ENCODE measurements around the gene ABCG8. TPM values are rescaled to one million over a fixed set of nuclear protein-coding genes. Genes with fewer than 3 reads are reported as not detected.

Gene ABCG8
- total RNA-seq, 4 donors from 2014 or later = not detected

- Histone ChIP-seq H3K4me3 (no peak overlapping the region), H3K27ac (no peak overlapping the region), H3K4me1 (no peaks in the 10 kb centered on the region), H3K36me3 (no peaks in the 10 kb centered on the region), H3K9me3 (no peaks in the 10 kb centered on the region), H3K27me3 (no peaks in the 10 kb centered on the region)
- no peak for TF ChIP-seq POLR2AphosphoS5 (IDR thresholded peaks at IDR 0.05)
- TF ChIP-seq CTCF (IDR thresholded peaks at IDR 0.05) = no peak
- TF ChIP-seq EP300 (IDR thresholded peaks at IDR 0.05) = no peak
- TF ChIP-seq POLR2A (IDR thresholded peaks at IDR 0.05) = no peak
- no peak for DNase-seq (ENCODE audit: low spot score in 2 of 2)
- 93% methylated on average over 14 of the region's 14 CpGs for WGBS
Observed at GRCh38 chr2:43841949-43842865, 3.4 kb downstream of the ABCG8 start.

- DNase-seq (ENCODE audit: low spot score in 2 of 2) = no peak
- H3K4me3 ChIP-seq = no peak overlapping the region
- 88% methylated on average over 9 of the region's 9 CpGs for WGBS
- H3K4me1 ChIP-seq = no peaks in the 10 kb centered on the region
- no peaks in the 10 kb centered on the region for H3K36me3 ChIP-seq
- no peak for TF ChIP-seq EP300 (IDR thresholded peaks at IDR 0.05)
- no peak for TF ChIP-seq CTCF (IDR thresholded peaks at IDR 0.05)
- no peak for TF ChIP-seq POLR2AphosphoS5 (IDR thresholded peaks at IDR 0.05)
- no peak for TF ChIP-seq POLR2A (IDR thresholded peaks at IDR 0.05)
- no peaks in the 10 kb centered on the region for H3K9me3 ChIP-seq
- H3K27me3 ChIP-seq = no peaks in the 10 kb centered on the region
- H3K27ac ChIP-seq = no peak overlapping the region
Observed at GRCh38 chr2:43842866-43843226, 4.1 kb downstream of the ABCG8 start.

- no peaks in the 10 kb centered on the region for H3K27me3 ChIP-seq
- TF ChIP-seq EP300 (IDR thresholded peaks at IDR 0.05) = no peak
- no peak for TF ChIP-seq POLR2AphosphoS5 (IDR thresholded peaks at IDR 0.05)
- no peak for TF ChIP-seq POLR2A (IDR thresholded peaks at IDR 0.05)
- TF ChIP-seq CTCF (IDR thresholded peaks at IDR 0.05) = no peak
- no peak overlapping the region for H3K4me3 ChIP-seq
- no peaks in the 10 kb centered on the region for H3K9me3 ChIP-seq
- 78% methylated on average over 1 of the region's 1 CpG for WGBS
- H3K27ac ChIP-seq = no peak overlapping the region
- H3K4me1 ChIP-seq = no peaks in the 10 kb centered on the region
- DNase-seq (ENCODE audit: low spot score in 2 of 2) = no peak
- no peaks in the 10 kb centered on the region for H3K36me3 ChIP-seq
Observed at GRCh38 chr2:43845181-43845580, 6.4 kb downstream of the ABCG8 start.

- Histone ChIP-seq H3K27me3 (no peaks in the 10 kb centered on the region), H3K9me3 (no peaks in the 10 kb centered on the region), H3K4me1 (no peaks in the 10 kb centered on the region), H3K36me3 (no peaks in the 10 kb centered on the region), H3K4me3 (no peak overlapping the region), H3K27ac (no peak overlapping the region)
- DNase-seq (ENCODE audit: low spot score in 2 of 2) = no peak
- no peak for TF ChIP-seq CTCF (IDR thresholded peaks at IDR 0.05)
- TF ChIP-seq EP300 (IDR thresholded peaks at IDR 0.05) = no peak
- no peak for TF ChIP-seq POLR2AphosphoS5 (IDR thresholded peaks at IDR 0.05)
- no peak for TF ChIP-seq POLR2A (IDR thresholded peaks at IDR 0.05)
- 88% methylated on average over 5 of the region's 5 CpGs for WGBS
Observed at GRCh38 chr2:43846140-43846793, 7.5 kb downstream of the ABCG8 start.

GRCh38 chr2:43848214-43848613, 9.4 kb downstream of the ABCG8 start:
- TF ChIP-seq EP300 (IDR thresholded peaks at IDR 0.05) (no peak), POLR2AphosphoS5 (IDR thresholded peaks at IDR 0.05) (no peak)
- Histone ChIP-seq H3K4me1 (no peaks in the 10 kb centered on the region), H3K36me3 (no peaks in the 10 kb centered on the region), H3K9me3 (no peaks in the 10 kb centered on the region), H3K4me3 (no peak overlapping the region), H3K27me3 (peaks cover 4% of the 10 kb centered on the region), H3K27ac (no peak overlapping the region)
- 58% methylated on average over 1 of the region's 1 CpG for WGBS
- no peak for DNase-seq (ENCODE audit: low spot score in 2 of 2)

All from suprapubic skin (tissue), 4 donors.